Measurements from ENCODE around the gene LCN15. TPM values are rescaled to one million over a fixed set of nuclear protein-coding genes. Genes with fewer than 3 reads are reported as not detected.

Gene LCN15
- total and polyA plus RNA-seq, 2 of the 13 experiments (the other 11 are each of a cell fraction or from before 2014, with no cell fraction given): 1.3 to 53.7 TPM

GRCh38 chr9:136807281-136808074 lies 43.2 kb upstream of the LCN15 start, which contains the start of gene RABL6 (continued):
- TF ChIP-seq PRDM15 (CRISPR knock-in tag; IDR thresholded peaks at IDR 0.05): 0 out of 2 replicates have a peak, but pooled peaks have one; percentile 25
- no peak for TF ChIP-seq ZNF275 (CRISPR knock-in tag; IDR thresholded peaks at IDR 0.05; ENCODE audit: borderline replicate concordance)
- 0 out of 2 replicates have a peak, but pooled peaks have one; percentile 18 for TF ChIP-seq ZNF235 (CRISPR knock-in tag; IDR thresholded peaks at IDR 0.05; ENCODE audit: borderline replicate concordance)
- no peak for TF ChIP-seq ZNF512B (CRISPR knock-in tag; IDR thresholded peaks at IDR 0.05; ENCODE audit: borderline replicate concordance)
- no peak for TF ChIP-seq MTF2 (CRISPR knock-in tag; IDR thresholded peaks at IDR 0.05; ENCODE audit: borderline replicate concordance)
- no peak for TF ChIP-seq ZMAT5 (CRISPR knock-in tag; IDR thresholded peaks at IDR 0.05; ENCODE audit: borderline replicate concordance, low read depth)
- 0 out of 4 replicates have a peak, but pooled peaks of 1 of the 2 experiments have one; percentile 15 for TF ChIP-seq HMGXB4 (CRISPR knock-in tag; IDR thresholded peaks at IDR 0.05; ENCODE audit: borderline replicate concordance in 1 of 2, low read depth in 1 of 2)
- TF ChIP-seq ZNF784 (CRISPR knock-in tag; IDR thresholded peaks at IDR 0.05; ENCODE audit: borderline replicate concordance): no peak
- no peak for TF ChIP-seq BCLAF1 (IDR thresholded peaks at IDR 0.05)
- no peak for TF ChIP-seq ZNF598 (CRISPR knock-in tag; IDR thresholded peaks at IDR 0.05; ENCODE audit: borderline replicate concordance)
- TF ChIP-seq ZFAT (CRISPR knock-in tag; conservative IDR thresholded peaks at IDR 0.05): 0 out of 2 replicates have a peak, but pooled peaks have one; percentile 39
